NCI-H1694 treated with DMSO at 0.1 percent for 48 hours (cell line): ENCODE data around the gene FOXI1.

Experiments used
- DNase-seq: peaks from one replicate; lab custom pipeline; 2025; lab: John Stamatoyannopoulos, UW

FOXI1 gene

GRCh38 chr5:170105642-170106611 is at the start of gene FOXI1:
FOXI1 (plus strand) TSS chr5:170105897; CDS start chr5:170105958, 61 bp downstream.
- no peak for DNase-seq

- no peak for DNase-seq
These were observed 49.0 kb upstream of the FOXI1 start for GRCh38 chr5:170056561-170057267.

GRCh38 chr5:170057311-170057710 is 48.4 kb upstream of the FOXI1 start:
- DNase-seq: no peak

GRCh38 chr5:170059221-170059620 is 46.5 kb upstream of the FOXI1 start:
- no peak for DNase-seq

- DNase-seq: no peak
These were observed 38.5 kb upstream of the FOXI1 start for GRCh38 chr5:170067152-170067551.

GRCh38 chr5:170067574-170068170 is 38.0 kb upstream of the FOXI1 start:
- DNase-seq: no peak

GRCh38 chr5:170069512-170069911 is 36.2 kb upstream of the FOXI1 start:
- no peak for DNase-seq

- DNase-seq: no peak
These were observed 34.9 kb upstream of the FOXI1 start for GRCh38 chr5:170070556-170071412.

GRCh38 chr5:170071748-170072147 is 33.9 kb upstream of the FOXI1 start:
- DNase-seq: no peak

- DNase-seq: no peak
These were observed 30.0 kb upstream of the FOXI1 start for GRCh38 chr5:170075696-170076095.

- DNase-seq: no peak
These were observed 29.5 kb upstream of the FOXI1 start for GRCh38 chr5:170076211-170076610.

GRCh38 chr5:170076739-170077138 is 29.0 kb upstream of the FOXI1 start:
- DNase-seq: no peak

- DNase-seq: no peak
These were observed 28.2 kb upstream of the FOXI1 start for GRCh38 chr5:170077526-170077925.

GRCh38 chr5:170078458-170078857 is 27.2 kb upstream of the FOXI1 start:
- DNase-seq: no peak

- no peak for DNase-seq
These were observed 26.8 kb upstream of the FOXI1 start for GRCh38 chr5:170078931-170079330.

- no peak for DNase-seq
These were observed 25.5 kb upstream of the FOXI1 start for GRCh38 chr5:170080217-170080616.

GRCh38 chr5:170080786-170081445 is 24.8 kb upstream of the FOXI1 start:
- no peak for DNase-seq

- no peak for DNase-seq
These were observed 24.1 kb upstream of the FOXI1 start for GRCh38 chr5:170081616-170082015.

GRCh38 chr5:170082701-170083100 is 23.0 kb upstream of the FOXI1 start:
- no peak for DNase-seq

- no peak for DNase-seq
These were observed 18.4 kb upstream of the FOXI1 start for GRCh38 chr5:170087168-170087817.
